ENCODE measurements around the gene PPM1M.

The PPM1M gene

GRCh38 chr3:52233108-52233591 is 12.4 kb upstream of the PPM1M start:
- H3K9me3 ChIP-seq (ENCODE audit: control insufficient read depth in 1 of 2, low read length in 2 of 2): no peaks in the 10 kb centered on the region
- no peak overlapping the region for H3K27ac ChIP-seq (ENCODE audit: low read length)
- H3K4me1 ChIP-seq (ENCODE audit: control insufficient read depth in 1 of 2, insufficient read depth in 2 of 2, low read length in 2 of 2): peaks cover 4 to 29% of the 10 kb centered on the region in 2 donors
- H3K36me3 ChIP-seq (ENCODE audit: control insufficient read depth in 1 of 2, insufficient read depth in 2 of 2, low read length in 2 of 2): peaks cover 24 to 63% of the 10 kb centered on the region in 2 donors
- H3K4me3 ChIP-seq (ENCODE audit: low read depth in 1 of 2, low read length in 2 of 2): no peak overlapping the region
- H3K27me3 ChIP-seq (ENCODE audit: low read depth, low read length): no peaks in the 10 kb centered on the region

GRCh38 chr3:52233968-52234367 is 11.6 kb upstream of the PPM1M start:
- Histone ChIP-seq H3K27me3 (ENCODE audit: low read depth, low read length) (no peaks in the 10 kb centered on the region), H3K36me3 (ENCODE audit: control insufficient read depth in 1 of 2, insufficient read depth in 2 of 2, low read length in 2 of 2) (peaks cover 24 to 56% of the 10 kb centered on the region in 2 donors), H3K4me3 (ENCODE audit: low read depth in 1 of 2, low read length in 2 of 2) (no peak overlapping the region), H3K27ac (ENCODE audit: low read length) (no peak overlapping the region), H3K4me1 (ENCODE audit: control insufficient read depth in 1 of 2, insufficient read depth in 2 of 2, low read length in 2 of 2) (peaks cover 8 to 33% of the 10 kb centered on the region in 2 donors), H3K9me3 (ENCODE audit: control insufficient read depth in 1 of 2, low read length in 2 of 2) (no peaks in the 10 kb centered on the region)

- Histone ChIP-seq H3K27me3 (ENCODE audit: low read depth, low read length) (no peaks in the 10 kb centered on the region), H3K4me1 (ENCODE audit: control insufficient read depth in 1 of 2, insufficient read depth in 2 of 2, low read length in 2 of 2) (peaks cover 8 to 36% of the 10 kb centered on the region in 2 donors), H3K9me3 (ENCODE audit: control insufficient read depth in 1 of 2, low read length in 2 of 2) (no peaks in the 10 kb centered on the region), H3K27ac (ENCODE audit: low read length) (no peak overlapping the region), H3K36me3 (ENCODE audit: control insufficient read depth in 1 of 2, insufficient read depth in 2 of 2, low read length in 2 of 2) (peaks cover 19 to 48% of the 10 kb centered on the region in 2 donors), H3K4me3 (ENCODE audit: low read depth in 1 of 2, low read length in 2 of 2) (no peak overlapping the region)
Measured at GRCh38 chr3:52234516-52235447, 10.8 kb upstream of the PPM1M start.

- no peak overlapping the region for H3K4me3 ChIP-seq (ENCODE audit: low read depth in 1 of 2, low read length in 2 of 2)
- H3K36me3 ChIP-seq (ENCODE audit: control insufficient read depth in 1 of 2, insufficient read depth in 2 of 2, low read length in 2 of 2): peaks cover 4 to 31% of the 10 kb centered on the region in 2 donors
- no peak overlapping the region for H3K27ac ChIP-seq (ENCODE audit: low read length)
- peaks cover 17 to 44% of the 10 kb centered on the region in 2 donors for H3K4me1 ChIP-seq (ENCODE audit: control insufficient read depth in 1 of 2, insufficient read depth in 2 of 2, low read length in 2 of 2)
- H3K9me3 ChIP-seq (ENCODE audit: control insufficient read depth in 1 of 2, low read length in 2 of 2): no peaks in the 10 kb centered on the region
- no peaks in the 10 kb centered on the region for H3K27me3 ChIP-seq (ENCODE audit: low read depth, low read length)
Measured at GRCh38 chr3:52236424-52236886, 9.1 kb upstream of the PPM1M start.

GRCh38 chr3:52237006-52237656 is 8.4 kb upstream of the PPM1M start:
- peak overlapping the region; percentile 83 for H3K27ac ChIP-seq (ENCODE audit: low read length)
- no peaks in the 10 kb centered on the region for H3K9me3 ChIP-seq (ENCODE audit: control insufficient read depth in 1 of 2, low read length in 2 of 2)
- H3K4me3 ChIP-seq (ENCODE audit: low read depth in 1 of 2, low read length in 2 of 2): peak overlapping the region; percentile 23 to 92
- H3K4me1 ChIP-seq (ENCODE audit: control insufficient read depth in 1 of 2, insufficient read depth in 2 of 2, low read length in 2 of 2): peaks cover 17 to 44% of the 10 kb centered on the region in 2 donors
- peaks cover 4 to 26% of the 10 kb centered on the region in 2 donors for H3K36me3 ChIP-seq (ENCODE audit: control insufficient read depth in 1 of 2, insufficient read depth in 2 of 2, low read length in 2 of 2)
- H3K27me3 ChIP-seq (ENCODE audit: low read depth, low read length): no peaks in the 10 kb centered on the region

GRCh38 chr3:52237657-52238172 is 7.8 kb upstream of the PPM1M start:
- Histone ChIP-seq H3K27ac (ENCODE audit: low read length) (peak overlapping the region; percentile 83), H3K36me3 (ENCODE audit: control insufficient read depth in 1 of 2, insufficient read depth in 2 of 2, low read length in 2 of 2) (peaks cover 4 to 20% of the 10 kb centered on the region in 2 donors), H3K9me3 (ENCODE audit: control insufficient read depth in 1 of 2, low read length in 2 of 2) (no peaks in the 10 kb centered on the region), H3K4me3 (ENCODE audit: low read depth in 1 of 2, low read length in 2 of 2) (peak overlapping the region; percentile 87 to 92), H3K4me1 (ENCODE audit: control insufficient read depth in 1 of 2, insufficient read depth in 2 of 2, low read length in 2 of 2) (peaks cover 17 to 44% of the 10 kb centered on the region in 2 donors), H3K27me3 (ENCODE audit: low read depth, low read length) (no peaks in the 10 kb centered on the region)

GRCh38 chr3:52238193-52238760 is 7.3 kb upstream of the PPM1M start:
- H3K27ac ChIP-seq (ENCODE audit: low read length): peak overlapping the region; percentile 83
- no peaks in the 10 kb centered on the region for H3K9me3 ChIP-seq (ENCODE audit: control insufficient read depth in 1 of 2, low read length in 2 of 2)
- H3K27me3 ChIP-seq (ENCODE audit: low read depth, low read length): no peaks in the 10 kb centered on the region
- peaks cover 17 to 42% of the 10 kb centered on the region in 2 donors for H3K4me1 ChIP-seq (ENCODE audit: control insufficient read depth in 1 of 2, insufficient read depth in 2 of 2, low read length in 2 of 2)
- peak overlapping the region; percentile 87 to 92 for H3K4me3 ChIP-seq (ENCODE audit: low read depth in 1 of 2, low read length in 2 of 2)
- H3K36me3 ChIP-seq (ENCODE audit: control insufficient read depth in 1 of 2, insufficient read depth in 2 of 2, low read length in 2 of 2): peaks cover 4 to 15% of the 10 kb centered on the region in 2 donors

GRCh38 chr3:52238761-52239701 is 6.5 kb upstream of the PPM1M start, which contains the start of gene TWF2:
Gene TWF2, minus strand, starts transcription at chr3:52239158. Its CDS starts 142 bp downstream, at chr3:52239016.
- Histone ChIP-seq H3K27me3 (ENCODE audit: low read depth, low read length) (no peaks in the 10 kb centered on the region), H3K36me3 (ENCODE audit: control insufficient read depth in 1 of 2, insufficient read depth in 2 of 2, low read length in 2 of 2) (peaks cover 2 to 10% of the 10 kb centered on the region in 2 donors), H3K4me1 (ENCODE audit: control insufficient read depth in 1 of 2, insufficient read depth in 2 of 2, low read length in 2 of 2) (peaks cover 17 to 42% of the 10 kb centered on the region in 2 donors), H3K4me3 (ENCODE audit: low read depth in 1 of 2, low read length in 2 of 2) (peak within 1 kb of the TSS; percentile 87 to 92), H3K27ac (ENCODE audit: low read length) (peak within 1 kb of the TSS; percentile 83), H3K9me3 (ENCODE audit: control insufficient read depth in 1 of 2, low read length in 2 of 2) (no peaks in the 10 kb centered on the region)

- H3K9me3 ChIP-seq (ENCODE audit: control insufficient read depth in 1 of 2, low read length in 2 of 2): no peaks in the 10 kb centered on the region
- H3K27me3 ChIP-seq (ENCODE audit: low read depth, low read length): no peaks in the 10 kb centered on the region
- peak overlapping the region; percentile 87 to 92 for H3K4me3 ChIP-seq (ENCODE audit: low read depth in 1 of 2, low read length in 2 of 2)
- peak overlapping the region; percentile 2 for H3K27ac ChIP-seq (ENCODE audit: low read length)
- no peaks in the 10 kb centered on the region for H3K36me3 ChIP-seq (ENCODE audit: control insufficient read depth in 1 of 2, insufficient read depth in 2 of 2, low read length in 2 of 2)
- H3K4me1 ChIP-seq (ENCODE audit: control insufficient read depth in 1 of 2, insufficient read depth in 2 of 2, low read length in 2 of 2): peaks cover 22 to 48% of the 10 kb centered on the region in 2 donors
Measured at GRCh38 chr3:52240059-52240885, 5.3 kb upstream of the PPM1M start.

Data from muscle layer of duodenum (tissue), 2 donors.